Subcutaneous abdominal adipose tissue (tissue), 5 donors: ENCODE results near the gene ISOC2.
"Not testable (repeated sequence)": the region's sequence is repeated elsewhere in the genome, so short reads cannot be mapped to it uniquely, and the experiment has no call there.

Experiments used
- H3K27ac ChIP-seq: one replicate; pipeline ENCODE4 v1.7.0; 2013; ENCODE audit warnings: low read depth, mild to moderate bottlenecking, inconsistent platforms, low read length, moderate library complexity
- H3K27me3 ChIP-seq, 5 donors: one replicate each; pipeline ENCODE4 v1.7.0; 2013; ENCODE audit warnings: low read length in 5 of 5, inconsistent platforms in 1 of 5; ENCODE audit not compliant: control insufficient read depth in 5 of 5, insufficient read depth in 4 of 5
- H3K36me3 ChIP-seq, 5 donors: one replicate each; pipeline ENCODE4 v1.7.0; 2013; ENCODE audit warnings: low read length in 5 of 5; ENCODE audit not compliant: control insufficient read depth in 5 of 5, insufficient read depth in 5 of 5
- H3K4me1 ChIP-seq, 5 donors: one replicate each; pipeline ENCODE4 v1.7.0; 2013; ENCODE audit warnings: low read length in 5 of 5, mild to moderate bottlenecking in 3 of 5, moderate library complexity in 1 of 5; ENCODE audit not compliant: control insufficient read depth in 5 of 5, insufficient read depth in 5 of 5
- H3K4me3 ChIP-seq, 5 donors: one replicate each; pipeline ENCODE4 v1.7.0; 2013; ENCODE audit warnings: low read length in 5 of 5, low read depth in 1 of 5
- H3K9ac ChIP-seq, 5 donors: one replicate each; pipeline ENCODE4 v1.7.0; 2013; ENCODE audit warnings: low read length in 5 of 5, mild to moderate bottlenecking in 4 of 5, moderate library complexity in 3 of 5
- H3K9me3 ChIP-seq, 5 donors: one replicate each; pipeline ENCODE4 v1.7.0; 2013; ENCODE audit warnings: low read length in 5 of 5; ENCODE audit not compliant: control insufficient read depth in 5 of 5
- donor health status: healthy.
- donor health status: healthy.
- donor health status: healthy.
- donor health status: healthy.
- donor health status: healthy.

The ISOC2 gene

DNA sequence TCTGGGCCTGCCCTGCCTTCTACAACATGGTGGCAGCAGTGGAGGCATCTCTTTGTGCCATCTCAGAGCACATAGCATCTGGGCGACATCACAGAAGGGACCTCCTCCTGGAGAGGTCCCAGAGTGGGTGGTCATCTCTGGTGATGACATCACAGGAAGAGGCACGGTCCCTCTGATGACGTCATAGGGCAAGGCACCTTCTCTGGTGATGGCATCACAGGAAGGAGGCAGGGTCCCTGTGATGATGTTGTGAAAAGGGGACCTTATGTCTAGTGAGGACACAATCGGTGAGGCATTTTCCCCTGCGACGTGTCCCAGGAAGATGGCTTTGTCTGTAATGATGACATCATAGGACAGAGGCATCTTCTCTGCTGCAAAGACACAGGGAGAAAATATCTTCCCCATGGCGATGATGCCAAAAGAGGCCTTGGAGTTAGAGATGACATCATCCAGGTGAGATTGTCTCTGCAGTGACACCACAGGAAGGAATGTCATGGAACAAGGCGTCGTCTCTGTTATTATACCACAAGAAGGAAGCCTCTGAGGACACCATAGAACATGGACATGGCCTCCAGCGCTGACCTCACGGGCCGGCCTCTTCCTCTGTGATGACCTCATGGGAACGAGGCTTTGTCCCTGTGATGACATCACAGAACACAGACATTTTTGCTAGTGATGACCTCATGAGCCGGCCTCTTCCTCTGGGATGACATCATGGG lies 29.0 kb downstream of the ISOC2 start:
- Histone ChIP-seq H3K36me3 (no peaks in the 10 kb centered on the region), H3K9me3 (no peaks in the 10 kb centered on the region), H3K27ac (no peak overlapping the region), H3K4me1 (no peaks in the 10 kb centered on the region), H3K4me3 (no peak overlapping the region), H3K27me3 (peaks cover 43 to 62% (median 58%) of the 10 kb centered on the region in 5 donors), H3K9ac (no peak overlapping the region)

DNA sequence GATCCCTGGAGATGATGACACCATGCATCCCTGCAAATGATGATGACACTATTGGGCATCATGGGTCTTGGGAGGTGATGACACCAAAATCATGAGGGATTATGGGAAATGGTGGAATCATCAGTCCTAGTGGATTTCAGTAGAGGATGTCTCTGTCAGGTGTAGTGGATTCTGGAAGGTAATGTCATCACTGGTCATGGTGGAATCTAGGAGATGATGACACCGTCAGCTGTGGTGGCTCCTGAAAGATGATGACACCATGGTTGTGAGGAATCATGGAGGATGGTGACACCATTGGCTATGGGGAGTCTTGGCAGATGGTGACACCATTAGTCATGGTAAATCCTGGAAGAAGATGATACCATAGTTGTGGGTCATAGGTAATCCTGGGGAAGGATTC lies 30.3 kb downstream of the ISOC2 start:
- Histone ChIP-seq H3K4me3 (no peak overlapping the region), H3K36me3 (no peaks in the 10 kb centered on the region), H3K27ac (no peak overlapping the region), H3K9me3 (no peaks in the 10 kb centered on the region), H3K27me3 (peaks cover 47 to 60% (median 56%) of the 10 kb centered on the region in 5 donors), H3K4me1 (no peaks in the 10 kb centered on the region), H3K9ac (no peak overlapping the region)

DNA sequence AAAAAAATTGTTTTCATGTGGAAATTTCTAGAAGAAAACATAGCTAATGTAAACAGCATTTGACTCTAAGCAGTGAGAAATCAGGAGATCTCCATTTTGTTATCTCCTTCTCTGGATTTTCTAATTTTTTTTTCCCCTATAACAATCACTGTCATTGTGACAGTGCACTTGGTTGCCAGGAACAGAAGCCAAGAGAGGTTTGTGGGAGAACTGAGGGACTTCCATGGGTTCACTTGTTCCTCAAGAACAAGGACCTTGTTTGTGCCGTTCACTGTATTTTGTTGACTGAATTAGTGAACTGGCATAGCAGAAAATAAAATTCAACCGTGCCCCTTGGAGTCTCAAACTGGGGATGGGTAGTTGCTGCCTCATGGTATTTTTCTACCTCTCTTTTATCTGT lies 35.4 kb downstream of the ISOC2 start:
- Histone ChIP-seq H3K27ac (no peak overlapping the region), H3K9ac (no peak overlapping the region), H3K4me3 (no peak overlapping the region), H3K36me3 (no peaks in the 10 kb centered on the region), H3K9me3 (peaks cover 0 to 4% (median 0%) of the 10 kb centered on the region in 5 donors), H3K27me3 (peaks cover 23 to 35% (median 26%) of the 10 kb centered on the region in 5 donors), H3K4me1 (no peaks in the 10 kb centered on the region)

DNA sequence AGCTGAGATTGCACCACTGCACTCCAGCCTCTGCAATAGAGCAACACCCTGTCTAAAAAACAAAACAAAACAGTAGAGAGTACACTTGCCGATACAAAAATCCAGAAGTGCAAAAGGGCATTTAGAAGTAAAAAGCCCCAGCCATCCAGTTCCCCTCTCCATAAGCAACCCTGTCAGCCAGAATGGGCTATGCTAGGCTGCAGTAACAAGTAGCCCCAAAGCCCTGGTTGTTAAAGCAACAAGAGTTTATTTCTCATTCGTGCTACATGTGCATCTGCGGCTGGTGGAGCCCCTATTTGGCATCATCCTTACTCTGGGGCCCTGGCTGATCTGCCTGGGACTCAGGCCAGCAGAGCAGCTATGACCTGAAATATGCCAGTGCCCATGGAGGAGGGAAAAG lies 36.9 kb downstream of the ISOC2 start:
- Histone ChIP-seq H3K36me3 (no peaks in the 10 kb centered on the region), H3K27ac (no peak overlapping the region), H3K9me3 (peaks cover 0 to 4% (median 0%) of the 10 kb centered on the region in 5 donors), H3K4me1 (no peaks in the 10 kb centered on the region), H3K4me3 (no peak overlapping the region), H3K27me3 (peaks cover 14 to 32% (median 16%) of the 10 kb centered on the region in 5 donors), H3K9ac (no peak overlapping the region)

DNA sequence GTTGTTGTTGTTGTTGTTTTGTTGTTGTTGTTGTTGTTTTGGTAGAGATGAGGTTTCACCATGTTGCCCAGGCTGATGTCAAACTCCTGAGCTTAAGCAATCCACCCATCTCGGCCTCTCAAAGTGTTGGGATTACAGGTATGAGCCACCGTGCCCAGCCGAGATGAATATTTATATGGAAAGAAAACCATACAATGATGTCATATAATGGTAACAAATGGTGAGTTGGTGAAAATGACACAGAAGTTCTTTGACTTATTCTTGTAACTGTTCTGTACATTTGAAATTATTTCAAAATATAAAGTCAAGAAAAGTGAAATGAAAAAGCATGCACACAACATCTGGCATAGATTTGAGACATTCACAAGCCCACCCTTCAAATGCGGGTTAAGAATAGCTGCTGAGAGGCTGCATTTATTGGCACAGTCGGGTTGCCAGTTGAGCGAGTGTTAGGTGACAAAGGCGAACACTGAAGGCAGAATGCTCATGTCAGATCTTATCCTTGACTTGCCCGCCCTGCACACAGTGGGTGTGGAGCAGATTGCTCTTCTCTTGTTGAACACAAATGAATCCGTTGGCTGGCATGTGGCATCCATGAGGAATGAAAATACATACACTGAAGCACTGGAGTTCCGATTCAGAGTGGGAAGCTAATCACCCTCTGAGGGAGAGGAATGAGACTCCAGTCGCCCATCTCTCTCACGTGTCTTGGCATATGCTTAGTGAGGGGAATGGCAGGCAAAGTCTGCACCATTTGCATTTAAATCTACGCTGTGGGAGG lies 38.0 kb downstream of the ISOC2 start:
- H3K4me3 ChIP-seq: no peak overlapping the region
- H3K27ac ChIP-seq: no peak overlapping the region
- H3K9me3 ChIP-seq: peaks cover 0 to 4% (median 0%) of the 10 kb centered on the region in 5 donors
- no peaks in the 10 kb centered on the region for H3K4me1 ChIP-seq
- peaks cover 5 to 22% (median 12%) of the 10 kb centered on the region in 5 donors for H3K27me3 ChIP-seq
- H3K9ac ChIP-seq: no peak overlapping the region
- no peaks in the 10 kb centered on the region for H3K36me3 ChIP-seq

DNA sequence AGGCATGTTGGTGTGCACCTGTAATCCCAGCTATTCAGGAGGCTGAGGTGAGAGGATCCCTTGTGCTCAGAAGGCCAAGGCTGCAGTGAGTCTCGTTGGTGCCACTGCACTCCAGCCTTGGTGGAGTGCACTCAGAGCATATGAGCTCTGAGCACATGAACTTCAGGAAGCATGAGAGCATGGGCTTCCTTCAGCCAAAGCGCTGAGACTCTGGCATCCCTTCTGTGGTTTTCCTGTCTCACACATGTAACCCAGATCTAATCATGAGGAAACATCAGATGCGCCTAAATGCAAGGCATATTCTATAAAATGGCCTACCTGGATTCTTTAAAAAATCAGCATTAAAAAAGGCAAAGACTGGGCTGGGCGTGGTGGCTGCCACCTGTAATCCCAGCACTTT lies 40.2 kb downstream of the ISOC2 start:
- H3K9ac ChIP-seq, H3K4me1 ChIP-seq, H3K9me3 ChIP-seq, H3K4me3 ChIP-seq, H3K36me3 ChIP-seq, H3K27ac ChIP-seq: not testable (repeated sequence)
- peaks cover 4 to 22% (median 8%) of the 10 kb centered on the region in 5 donors for H3K27me3 ChIP-seq

DNA sequence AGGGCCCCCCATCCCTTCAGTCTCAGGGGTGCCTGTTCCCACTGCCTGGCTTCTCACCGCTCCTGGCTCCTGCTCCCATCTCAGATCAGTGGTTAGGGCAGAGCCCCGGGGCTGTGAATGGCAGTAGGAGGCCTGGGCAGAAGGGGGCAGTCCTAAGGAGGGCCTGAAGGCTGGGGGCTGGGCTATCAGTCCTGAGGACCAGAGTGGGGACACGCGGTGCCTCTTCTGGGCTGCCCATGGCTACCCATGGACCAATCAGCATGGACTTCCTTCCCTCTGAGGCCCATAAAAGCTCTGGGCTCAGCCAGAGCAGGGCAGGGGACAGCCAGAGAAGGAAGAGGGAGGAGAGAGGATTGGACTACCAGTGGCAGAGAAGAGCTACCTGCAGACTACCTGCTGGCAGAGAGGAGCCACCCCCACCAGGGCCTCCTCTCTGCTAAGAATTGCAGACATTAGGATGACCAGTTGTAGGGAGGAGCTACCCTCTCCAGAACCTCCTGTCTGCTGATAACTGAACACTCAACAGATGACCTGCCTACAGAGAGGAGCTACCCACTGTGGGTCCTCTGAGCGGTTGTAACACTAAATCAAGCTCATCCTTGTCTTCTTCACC lies 41.7 kb downstream of the ISOC2 start:
- Histone ChIP-seq H3K9me3 (peaks cover 0 to 3% (median 0%) of the 10 kb centered on the region in 5 donors), H3K4me1 (no peaks in the 10 kb centered on the region), H3K36me3 (no peaks in the 10 kb centered on the region), H3K9ac (no peak overlapping the region), H3K4me3 (no peak overlapping the region), H3K27ac (no peak overlapping the region), H3K27me3 (peaks cover 3 to 19% (median 9%) of the 10 kb centered on the region in 5 donors)

DNA sequence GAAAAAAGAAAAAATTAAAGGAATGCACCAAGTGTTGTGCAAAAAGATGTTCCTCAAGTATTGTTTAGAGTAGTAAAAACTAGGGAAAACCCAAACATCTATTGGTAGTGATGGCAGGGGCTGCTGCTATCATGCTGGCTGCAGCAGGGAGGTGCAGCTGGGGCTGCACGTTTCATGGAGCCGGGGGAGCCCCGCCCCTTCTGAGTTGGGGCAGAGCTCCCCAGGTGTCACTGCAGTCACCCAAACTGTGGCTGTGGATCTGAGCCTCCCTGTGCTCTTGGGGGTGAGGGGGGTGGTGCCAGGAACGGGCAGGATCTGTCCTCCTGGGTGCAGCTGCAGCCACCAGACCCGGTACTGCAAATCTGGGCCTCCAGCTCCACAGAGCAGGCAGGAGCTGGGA lies 42.3 kb downstream of the ISOC2 start:
- Histone ChIP-seq H3K36me3 (no peaks in the 10 kb centered on the region), H3K4me1 (no peaks in the 10 kb centered on the region), H3K27me3 (peaks cover 0 to 15% (median 6%) of the 10 kb centered on the region in 5 donors), H3K9ac (no peak overlapping the region), H3K9me3 (no peaks in the 10 kb centered on the region), H3K27ac (no peak overlapping the region), H3K4me3 (no peak overlapping the region)

DNA sequence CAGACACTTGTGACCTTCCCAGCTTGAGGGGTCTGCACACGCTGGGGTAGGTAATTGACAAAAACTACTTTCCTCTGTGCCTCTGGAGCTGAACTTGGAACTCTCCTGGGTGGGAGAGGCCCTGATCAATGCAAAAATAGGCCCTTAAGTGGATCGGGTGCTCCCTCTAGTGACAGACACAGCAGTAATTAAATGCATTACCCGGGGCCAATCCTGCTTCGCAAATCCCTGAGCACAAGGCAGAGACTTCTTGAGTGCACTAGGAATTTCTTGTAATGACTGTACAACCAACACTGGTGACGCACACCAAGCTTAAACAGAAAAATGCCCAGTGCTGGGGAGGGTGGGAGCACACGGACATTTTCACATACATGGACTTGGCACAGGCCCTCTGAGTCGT lies 43.3 kb downstream of the ISOC2 start:
- H3K27me3 ChIP-seq: peaks cover 0 to 10% (median 6%) of the 10 kb centered on the region in 5 donors
- no peak overlapping the region for H3K9ac ChIP-seq

DNA sequence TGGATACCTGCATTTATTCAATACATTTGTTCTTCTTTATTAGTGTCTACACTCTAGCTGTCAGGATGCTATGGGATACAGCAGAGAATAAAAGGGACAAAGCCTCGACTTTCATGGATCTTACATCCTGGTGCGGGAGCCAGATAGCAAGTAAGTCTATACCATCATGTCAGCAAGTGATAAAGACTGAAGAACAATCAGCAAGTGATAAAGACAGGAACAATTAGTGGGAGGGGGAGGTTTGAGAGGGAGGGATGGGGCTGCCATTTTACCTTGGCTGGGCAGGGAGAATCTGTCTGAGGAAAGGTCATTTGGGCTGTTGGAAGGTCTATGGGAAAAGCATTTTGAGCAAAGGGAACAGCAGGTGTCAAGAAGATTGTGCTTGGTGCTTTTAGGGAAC lies 51.3 kb downstream of the ISOC2 start:
- Histone ChIP-seq H3K9me3 (no peaks in the 10 kb centered on the region), H3K27me3 (no peaks in the 10 kb centered on the region), H3K4me1 (peaks cover 0 to 23% (median 18%) of the 10 kb centered on the region in 5 donors), H3K9ac (no peak overlapping the region), H3K27ac (no peak overlapping the region), H3K36me3 (peaks cover 0 to 12% (median 6%) of the 10 kb centered on the region in 5 donors), H3K4me3 (no peak overlapping the region)

More for the DNA sequence above, 43.3 kb downstream of the ISOC2 start:
- Histone ChIP-seq H3K4me1 (no peaks in the 10 kb centered on the region), H3K27ac (no peak overlapping the region), H3K9me3 (no peaks in the 10 kb centered on the region), H3K4me3 (no peak overlapping the region), H3K36me3 (no peaks in the 10 kb centered on the region)
